CD4-positive, CD25-positive, alpha-beta regulatory T cell (primary cell): ENCODE data around the gene POLR1A. TPM values are rescaled to one million over a fixed set of nuclear protein-coding genes. Genes with fewer than 3 reads are reported as not detected.

Source experiments
- ATAC-seq, 2 donors: fragments of 150-1000 bp; cut with Tn5 transposase; one replicate each; pipeline ENCODE4 v1.10.0; 2021; ENCODE audit warnings: low read depth in 2 of 2, moderate number of reproducible peaks in 2 of 2, moderate library complexity in 1 of 2
- DNase-seq, 3 donors: peaks; one replicate each; pipeline versions ENCODE4 v3.0.0 to v3.0.0-alpha.2; 2012 to 2022; ENCODE audit warnings: mixed read lengths in 1 of 3
- H3K27ac ChIP-seq: one replicate; pipeline ENCODE4 v1.7.0; 2013; ENCODE audit warnings: mild to moderate bottlenecking, low read length; ENCODE audit not compliant: insufficient read depth, poor library complexity, severe bottlenecking
- H3K27me3 ChIP-seq: one replicate; pipeline ENCODE4 v1.7.0; 2013; ENCODE audit warnings: low read length; ENCODE audit not compliant: control insufficient read depth, insufficient read depth
- H3K36me3 ChIP-seq: one replicate; pipeline ENCODE4 v1.7.0; 2013; ENCODE audit warnings: mild to moderate bottlenecking, low read length, moderate library complexity; ENCODE audit not compliant: control insufficient read depth, insufficient read depth
- H3K4me1 ChIP-seq: 2 replicates; pipeline ENCODE4 v1.7.0; 2013; ENCODE audit warnings: mild to moderate bottlenecking, low read length; ENCODE audit not compliant: insufficient read depth, control insufficient read depth, poor library complexity, severe bottlenecking
- H3K4me3 ChIP-seq: one replicate; pipeline ENCODE4 v1.7.0; 2013; ENCODE audit warnings: low read depth, mild to moderate bottlenecking, low read length, moderate library complexity
- H3K9me3 ChIP-seq, 2 experiments: 1 replicate in 1 of 2; 2 replicates in 1 of 2; pipeline ENCODE4 v1.7.0; 2013; ENCODE audit warnings: low read length in 2 of 2, mild to moderate bottlenecking in 1 of 2, moderate library complexity in 1 of 2; ENCODE audit not compliant: control insufficient read depth in 2 of 2
- H3K27ac Mint-ChIP-seq, 3 donors: one replicate each; pipeline ENCODE4 v1.8.0; 2020 to 2022; ENCODE audit warnings: mild to moderate bottlenecking in 3 of 3, mixed read lengths in 3 of 3, moderate library complexity in 2 of 3
- H3K27me3 Mint-ChIP-seq: one replicate; pipeline ENCODE4 v1.8.0; 2022; ENCODE audit warnings: mild to moderate bottlenecking, mixed read lengths
- H3K36me3 Mint-ChIP-seq: one replicate; pipeline ENCODE4 v1.8.0; 2020; ENCODE audit warnings: mixed read lengths
- H3K4me1 Mint-ChIP-seq, 4 donors: one replicate each; pipeline ENCODE4 v1.8.0; 2020 to 2022; ENCODE audit warnings: mixed read lengths in 4 of 4, mild to moderate bottlenecking in 1 of 4
- H3K4me3 Mint-ChIP-seq, 4 donors: one replicate each; pipeline ENCODE4 v1.8.0; 2020 to 2022; ENCODE audit warnings: mild to moderate bottlenecking in 4 of 4, mixed read lengths in 4 of 4, moderate library complexity in 3 of 4
- H3K9me3 Mint-ChIP-seq, 7 donors: one replicate each; pipeline ENCODE4 v1.8.0; 2020 to 2022; ENCODE audit warnings: mixed read lengths in 7 of 7, mild to moderate bottlenecking in 3 of 7, moderate library complexity in 2 of 7
- polyA plus RNA-seq, 4 donors: library from polyadenylated mRNA; unstranded; fragments of 300-500 nt; fragmentation: Illumina TruSeq; gene quantifications; one replicate each; pipeline ENCODE4 v1.2.3, GENCODE V29; 2021
- total RNA-seq: library from RNA; stranded (reverse); gene quantifications from one replicate; pipeline ENCODE4 v1.2.3, GENCODE V29; 2022

POLR1A gene
- total and polyA plus RNA-seq, 5 donors from 2014 or later: 1.3 to 23.9 (median 2.5) TPM

DNA sequence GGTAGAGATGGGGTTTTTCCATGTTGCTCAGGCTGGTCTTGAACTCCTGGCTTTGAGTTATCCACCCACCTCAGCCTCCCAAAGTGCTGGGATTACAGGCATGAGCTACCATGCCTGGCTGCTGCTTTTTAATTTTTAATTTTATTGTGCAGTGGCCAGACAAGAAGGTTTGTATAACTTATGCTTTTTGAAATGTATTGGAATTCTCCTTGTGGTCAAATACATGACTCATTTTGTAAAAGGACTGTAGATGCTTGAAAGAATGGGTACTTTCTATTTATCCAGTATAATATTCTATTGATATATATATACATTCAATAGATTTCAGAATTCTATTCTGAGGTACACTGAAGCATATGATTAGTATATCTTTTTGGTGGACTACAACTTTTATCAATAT, 134.3 kb downstream of the POLR1A start:
- no peak overlapping the region for H3K4me3 Mint-ChIP-seq
- no peak for ATAC-seq

More for the DNA sequence above, 134.3 kb downstream of the POLR1A start:
- peaks cover 5% of the 10 kb centered on the region for H3K27me3 Mint-ChIP-seq
- no peaks in the 10 kb centered on the region for H3K4me1 Mint-ChIP-seq
- Histone ChIP-seq H3K9me3 (no peaks in the 10 kb centered on the region), H3K4me1 (no peaks in the 10 kb centered on the region), H3K4me3 (no peak overlapping the region), H3K36me3 (no peaks in the 10 kb centered on the region), H3K27me3 (no peaks in the 10 kb centered on the region), H3K27ac (no peak overlapping the region)
- H3K36me3 Mint-ChIP-seq: no peaks in the 10 kb centered on the region
- H3K9me3 Mint-ChIP-seq: peaks cover 0 to 4% (median 2%) of the 10 kb centered on the region in 7 donors
- DNase-seq: no peak
- H3K27ac Mint-ChIP-seq: no peak overlapping the region

Other genes with a start within 250 kb of the POLR1A start
- gene ST3GAL5, start 216.9 kb downstream of the POLR1A start, total RNA-seq: 25.8 TPM
- gene ST3GAL5, start 216.9 kb downstream of the POLR1A start, polyA plus RNA-seq: 10 to 100 TPM; 11.3 to 15.1 (median 13.5) TPM
- 147 TPM for gene PTCD3, start 349 bp upstream of the POLR1A start, total RNA-seq
- 10 to 100 TPM; 39.6 to 47.3 (median 44.5) TPM for gene PTCD3, start 349 bp upstream of the POLR1A start, polyA plus RNA-seq
- 61.9 TPM for gene IMMT, start 89.6 kb upstream of the POLR1A start, total RNA-seq
- gene IMMT, start 89.6 kb upstream of the POLR1A start, polyA plus RNA-seq: 10 to 100 TPM; 58.4 to 71.3 (median 62.6) TPM
- gene MRPL35, start 93.6 kb upstream of the POLR1A start, total RNA-seq: 10.1 TPM
- gene MRPL35, start 93.6 kb upstream of the POLR1A start, polyA plus RNA-seq: 10 to 100 TPM; 38.7 to 53.1 (median 39.8) TPM
- gene REEP1, start 231.7 kb upstream of the POLR1A start, total RNA-seq: not detected
- gene REEP1, start 231.7 kb upstream of the POLR1A start, polyA plus RNA-seq: not detected